HG03060 (cell line): ENCODE measurements around the gene CNTD1.
"Not testable (repeated sequence)": the region's sequence is repeated elsewhere in the genome, so short reads cannot be mapped to it uniquely, and the experiment has no call there.

Experiments used
- ATAC-seq: cut with Tn5 transposase; IDR thresholded peaks from one replicate; pipeline ENCODE4 v1.9.1; 2021; ENCODE audit warnings: low read depth, moderate number of reproducible peaks; ENCODE audit not compliant: unreplicated experiment

The CNTD1 gene

GRCh38 chr17:42844761-42845555 is 46.3 kb downstream of the CNTD1 start:
- ATAC-seq: no peak

DNA sequence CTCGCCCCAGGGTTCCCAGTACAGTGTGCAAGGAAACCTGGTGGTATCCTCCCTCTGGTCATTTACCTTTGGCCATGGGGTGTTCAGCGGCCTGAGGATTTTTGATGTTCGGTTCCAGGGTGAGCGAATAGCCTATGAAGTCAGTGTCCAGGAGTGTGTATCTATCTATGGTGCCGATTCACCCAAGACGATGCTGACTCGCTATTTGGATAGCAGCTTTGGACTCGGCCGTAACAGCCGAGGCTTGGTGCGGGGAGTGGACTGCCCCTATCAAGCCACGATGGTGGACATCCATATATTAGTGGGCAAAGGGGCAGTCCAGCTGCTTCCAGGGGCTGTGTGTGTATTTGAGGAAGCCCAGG is 46.9 kb downstream of the CNTD1 start:
- ATAC-seq: no peak

GRCh38 chr17:42845918-42846593 is 47.4 kb downstream of the CNTD1 start:
- ATAC-seq: no peak

DNA sequence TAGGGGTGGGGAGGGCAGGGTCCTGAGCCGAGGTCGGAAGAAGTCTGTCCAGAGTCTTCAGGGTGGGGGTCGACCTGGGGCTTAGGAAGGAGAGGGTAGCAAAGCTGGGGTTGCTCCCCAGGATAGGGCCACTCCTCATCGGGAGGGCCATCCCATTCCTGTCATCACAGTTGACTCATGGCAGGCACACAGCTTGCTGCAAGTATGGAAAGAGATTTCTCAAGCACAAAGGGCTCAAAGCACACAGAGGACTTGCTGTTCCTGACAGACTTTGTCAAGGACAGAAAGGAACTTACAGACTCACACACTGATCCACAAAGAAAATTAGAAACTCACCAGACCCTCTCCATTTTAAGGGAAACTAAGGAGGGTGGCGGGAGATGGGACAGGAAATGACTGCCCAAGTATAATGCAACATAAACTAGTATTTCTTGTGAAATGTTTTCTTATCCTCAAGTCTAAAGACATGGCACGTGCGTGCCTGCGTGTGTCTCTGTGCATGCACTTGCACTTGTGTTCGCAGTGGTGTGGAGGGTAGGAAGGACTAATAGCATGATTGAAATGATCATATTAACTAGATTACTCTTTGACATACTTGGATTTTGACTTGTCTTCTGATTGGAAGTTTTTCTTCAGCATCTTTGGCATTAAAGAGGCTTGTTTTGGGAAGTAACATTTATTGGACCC is 48.1 kb downstream of the CNTD1 start:
- ATAC-seq: no peak

- ATAC-seq: no peak
Observed at GRCh38 chr17:42848093-42848492, 49.4 kb downstream of the CNTD1 start.

- ATAC-seq: no peak
Observed at GRCh38 chr17:42849031-42849430, 50.4 kb downstream of the CNTD1 start.

DNA sequence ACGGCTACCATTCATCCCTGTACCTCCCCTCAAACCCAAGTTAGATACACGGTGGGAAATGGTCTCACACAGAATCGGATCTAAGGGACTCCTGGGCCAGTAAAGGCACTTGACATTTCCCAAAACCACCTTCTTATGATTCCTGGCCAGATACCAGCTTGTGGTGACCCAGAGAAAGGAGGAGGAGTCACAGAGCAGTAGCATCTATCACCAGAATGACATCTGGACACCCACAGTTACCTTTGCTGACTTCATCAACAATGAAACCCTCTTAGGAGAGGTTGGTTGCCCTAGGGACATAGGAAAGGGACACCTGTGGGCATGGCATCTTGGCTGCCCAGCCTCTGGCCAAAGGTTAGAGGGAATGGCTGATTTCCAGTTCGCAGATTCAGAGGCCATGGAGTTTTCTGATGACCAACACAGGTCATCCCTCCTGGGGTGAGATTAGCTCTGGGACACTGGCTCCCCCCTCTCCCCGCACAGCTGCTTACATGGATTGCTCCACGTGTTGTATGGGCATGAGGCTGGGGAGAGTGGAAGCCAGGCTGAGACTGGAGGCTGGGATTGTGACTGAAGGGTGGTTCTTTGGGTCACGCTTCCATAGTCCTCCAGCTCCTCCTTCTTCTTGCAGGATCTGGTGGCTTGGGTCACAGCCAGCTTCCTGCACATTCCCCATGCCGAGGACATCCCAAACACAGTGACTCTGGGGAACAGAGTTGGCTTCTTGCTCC is 51.0 kb downstream of the CNTD1 start:
- ATAC-seq: no peak

- ATAC-seq: no peak
Observed at GRCh38 chr17:42850954-42851353, 52.3 kb downstream of the CNTD1 start, which contains the start of gene AOC3. TSS of gene AOC3 (plus strand) at chr17:42851199. CDS start at chr17:42851344, 145 bp downstream.

DNA sequence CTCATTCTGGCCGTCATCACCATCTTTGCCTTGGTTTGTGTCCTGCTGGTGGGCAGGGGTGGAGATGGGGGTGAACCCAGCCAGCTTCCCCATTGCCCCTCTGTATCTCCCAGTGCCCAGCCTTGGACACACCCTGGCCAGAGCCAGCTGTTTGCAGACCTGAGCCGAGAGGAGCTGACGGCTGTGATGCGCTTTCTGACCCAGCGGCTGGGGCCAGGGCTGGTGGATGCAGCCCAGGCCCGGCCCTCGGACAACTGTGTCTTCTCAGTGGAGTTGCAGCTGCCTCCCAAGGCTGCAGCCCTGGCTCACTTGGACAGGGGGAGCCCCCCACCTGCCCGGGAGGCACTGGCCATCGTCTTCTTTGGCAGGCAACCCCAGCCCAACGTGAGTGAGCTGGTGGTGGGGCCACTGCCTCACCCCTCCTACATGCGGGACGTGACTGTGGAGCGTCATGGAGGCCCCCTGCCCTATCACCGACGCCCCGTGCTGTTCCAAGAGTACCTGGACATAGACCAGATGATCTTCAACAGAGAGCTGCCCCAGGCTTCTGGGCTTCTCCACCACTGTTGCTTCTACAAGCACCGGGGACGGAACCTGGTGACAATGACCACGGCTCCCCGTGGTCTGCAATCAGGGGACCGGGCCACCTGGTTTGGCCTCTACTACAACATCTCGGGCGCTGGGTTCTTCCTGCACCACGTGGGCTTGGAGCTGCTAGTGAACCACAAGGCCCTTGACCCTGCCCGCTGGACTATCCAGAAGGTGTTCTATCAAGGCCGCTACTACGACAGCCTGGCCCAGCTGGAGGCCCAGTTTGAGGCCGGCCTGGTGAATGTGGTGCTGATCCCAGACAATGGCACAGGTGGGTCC is 52.9 kb downstream of the CNTD1 start:
- ATAC-seq: not testable (repeated sequence)

DNA sequence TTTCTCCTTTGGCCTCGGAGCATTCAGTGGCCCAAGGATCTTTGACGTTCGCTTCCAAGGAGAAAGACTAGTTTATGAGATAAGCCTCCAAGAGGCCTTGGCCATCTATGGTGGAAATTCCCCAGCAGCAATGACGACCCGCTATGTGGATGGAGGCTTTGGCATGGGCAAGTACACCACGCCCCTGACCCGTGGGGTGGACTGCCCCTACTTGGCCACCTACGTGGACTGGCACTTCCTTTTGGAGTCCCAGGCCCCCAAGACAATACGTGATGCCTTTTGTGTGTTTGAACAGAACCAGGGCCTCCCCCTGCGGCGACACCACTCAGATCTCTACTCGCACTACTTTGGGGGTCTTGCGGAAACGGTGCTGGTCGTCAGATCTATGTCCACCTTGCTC is 53.7 kb downstream of the CNTD1 start:
- no peak for ATAC-seq

DNA sequence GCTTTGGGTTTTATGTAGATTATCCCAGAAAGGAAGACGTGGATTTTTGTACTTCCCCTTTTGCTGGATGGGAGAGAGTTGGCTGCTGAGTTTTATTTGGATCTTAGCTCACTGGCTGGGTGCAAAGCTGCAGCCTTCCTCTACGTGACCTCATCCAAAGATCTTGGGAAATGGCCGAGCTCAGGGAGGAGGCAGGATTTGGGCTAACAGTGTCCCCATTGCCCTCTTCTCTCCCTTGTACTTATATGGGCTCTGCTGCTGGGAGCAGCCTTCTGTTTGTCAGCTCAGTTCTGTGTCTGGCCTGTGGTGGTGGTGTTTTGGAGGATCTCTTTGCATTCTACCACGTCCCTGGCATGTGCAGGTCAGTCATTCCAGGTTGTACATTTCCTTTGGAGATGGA is 54.3 kb downstream of the CNTD1 start:
- ATAC-seq: no peak

- no peak for ATAC-seq
Observed at GRCh38 chr17:42853597-42853967, 54.9 kb downstream of the CNTD1 start.

DNA sequence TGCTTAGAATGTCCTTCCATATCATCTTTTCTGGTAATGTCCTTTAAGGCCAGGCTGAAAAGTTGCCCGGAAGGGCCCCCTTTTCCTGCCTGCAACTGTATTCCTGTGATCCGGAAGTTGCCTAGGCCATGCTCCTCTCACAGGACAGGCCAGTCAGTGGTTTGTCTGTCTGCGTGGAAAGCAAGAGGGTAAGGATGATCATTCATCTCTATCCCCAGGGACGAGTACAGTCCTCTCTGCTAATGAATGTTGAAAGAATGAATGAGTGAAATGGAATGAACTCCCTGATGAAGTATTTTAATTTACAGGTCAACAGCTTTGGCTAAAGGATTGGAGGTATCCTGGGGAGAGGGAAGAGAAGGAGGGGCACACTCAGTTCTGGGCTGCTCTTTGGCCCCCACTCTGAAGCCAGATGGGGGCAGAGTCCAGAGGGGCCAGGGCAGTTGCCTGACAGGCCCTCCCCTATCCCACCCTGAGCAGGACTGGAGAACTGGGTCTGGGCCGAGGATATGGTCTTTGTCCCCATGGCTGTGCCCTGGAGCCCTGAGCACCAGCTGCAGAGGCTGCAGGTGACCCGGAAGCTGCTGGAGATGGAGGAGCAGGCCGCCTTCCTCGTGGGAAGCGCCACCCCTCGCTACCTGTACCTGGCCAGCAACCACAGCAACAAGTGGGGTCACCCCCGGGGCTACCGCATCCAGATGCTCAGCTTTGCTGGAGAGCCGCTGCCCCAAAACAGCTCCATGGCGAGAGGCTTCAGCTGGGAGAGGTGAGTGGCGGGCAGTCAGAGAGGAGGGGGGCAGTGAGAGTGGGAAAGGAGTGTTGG is 55.5 kb downstream of the CNTD1 start:
- ATAC-seq: no peak

DNA sequence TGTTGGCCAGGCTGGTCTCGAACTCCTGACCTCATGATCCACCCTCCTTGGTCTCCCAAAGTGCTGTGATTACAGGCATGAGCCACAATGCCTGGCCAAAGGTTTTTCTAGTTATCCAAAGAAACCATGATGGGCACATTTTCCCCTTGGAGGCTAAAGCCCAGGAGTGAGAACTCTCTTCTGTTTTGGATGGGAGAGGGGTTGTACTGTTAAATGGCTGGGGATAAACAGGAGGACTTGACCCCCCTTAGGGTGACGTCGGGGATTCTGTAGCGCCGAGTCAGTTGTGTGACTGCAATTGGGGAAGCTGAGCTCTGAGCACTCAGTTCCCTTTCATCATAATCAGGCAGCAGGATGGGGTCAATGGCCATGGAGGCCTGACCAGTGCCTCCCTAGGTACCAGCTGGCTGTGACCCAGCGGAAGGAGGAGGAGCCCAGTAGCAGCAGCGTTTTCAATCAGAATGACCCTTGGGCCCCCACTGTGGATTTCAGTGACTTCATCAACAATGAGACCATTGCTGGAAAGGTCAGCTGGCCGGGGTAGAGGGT is 56.5 kb downstream of the CNTD1 start:
- ATAC-seq: no peak

DNA sequence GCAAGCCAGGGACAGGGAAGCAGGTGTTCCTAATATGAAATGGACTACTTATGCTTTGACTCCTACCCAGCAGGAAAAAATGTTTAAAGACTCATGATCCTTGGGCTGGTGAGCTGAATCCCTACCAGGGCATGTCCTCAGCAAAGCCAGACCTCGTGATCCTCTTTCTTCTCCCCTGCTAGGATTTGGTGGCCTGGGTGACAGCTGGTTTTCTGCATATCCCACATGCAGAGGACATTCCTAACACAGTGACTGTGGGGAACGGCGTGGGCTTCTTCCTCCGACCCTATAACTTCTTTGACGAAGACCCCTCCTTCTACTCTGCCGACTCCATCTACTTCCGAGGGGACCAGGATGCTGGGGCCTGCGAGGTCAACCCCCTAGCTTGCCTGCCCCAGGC is 57.4 kb downstream of the CNTD1 start:
- ATAC-seq: not testable (repeated sequence)

DNA sequence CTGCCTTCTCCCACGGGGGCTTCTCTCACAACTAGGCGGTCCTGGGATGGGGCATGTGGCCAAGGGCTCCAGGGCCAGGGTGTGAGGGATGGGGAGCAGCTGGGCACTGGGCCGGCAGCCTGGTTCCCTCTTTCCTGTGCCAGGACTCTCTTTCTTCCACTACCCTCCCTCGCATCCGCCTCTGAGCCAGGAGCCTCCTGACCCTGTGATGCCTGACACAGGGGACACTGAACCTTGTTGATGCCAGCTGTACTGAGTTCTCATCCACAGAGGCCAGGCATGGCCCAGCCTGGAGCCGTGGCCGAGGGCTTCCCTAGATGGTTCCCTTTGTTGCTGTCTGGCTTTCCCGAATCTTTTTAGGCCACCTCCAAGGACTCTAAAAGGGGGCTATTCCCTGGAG is 57.9 kb downstream of the CNTD1 start:
- ATAC-seq: not testable (repeated sequence)

GRCh38 chr17:42857389-42857788 is 58.7 kb downstream of the CNTD1 start:
- ATAC-seq: no peak
